Caco-2 (cell line): ENCODE results near the gene FBXO31. TPM values are rescaled to one million over a fixed set of nuclear protein-coding genes. Genes with fewer than 3 reads are reported as not detected.
A peak's percentile ranks its signal among the peaks of the same experiment; 100 is the strongest.

Experiments
- BruUV-seq: library from RNA; stranded (reverse); fragments of 400-500 nt; replicated peaks from 2 replicates; lab custom pipeline; 2021; lab: Mats Ljungman, UMichigan
- CTCF ChIA-PET: fragments of 300-600 bp; sonication (Branson Sonifier 250); formaldehyde crosslinking; loops from one replicate; lab custom pipeline; 2022; ENCODE audit warnings: antibody characterized with exemption; lab: Charles Lee
- POLR2A ChIA-PET: fragments of 300-600 bp; sonication (Branson Sonifier 250); formaldehyde crosslinking; loops from one replicate; lab custom pipeline; 2022; ENCODE audit warnings: antibody characterized with exemption; lab: Charles Lee
- DNase-seq, 2 experiments: peaks; one replicate each; pipeline versions ENCODE4 v3.0.0 to v3.0.0-alpha.2; 2020 to 2022
- H3K27me3 ChIP-seq: replicated peaks from 2 replicates; pipeline ENCODE4 v1.6.0; 2011; ENCODE audit warnings: low read length; ENCODE audit not compliant: control insufficient read depth, insufficient read depth
- H3K36me3 ChIP-seq: 2 replicates; pipeline ENCODE4 v1.5.1; 2011; ENCODE audit warnings: low read length; ENCODE audit not compliant: control insufficient read depth, insufficient read depth
- H3K4me1 ChIP-seq: fragments of 250-450 bp; sonication (Bioruptor Pico); 2 replicates; pipeline ENCODE4 v1.5.1; 2020; ENCODE audit warnings: mild to moderate bottlenecking
- H3K4me3 ChIP-seq: 2 replicates; pipeline ENCODE4 v1.5.1; 2011; ENCODE audit warnings: low read depth, mild to moderate bottlenecking, control low read depth, low read length
- H3K9me3 ChIP-seq: fragments of 250-450 bp; sonication (Bioruptor Pico); 2 replicates; pipeline ENCODE4 v1.5.1; 2020; ENCODE audit warnings: mild to moderate bottlenecking, moderate library complexity
- H3K27ac Mint-ChIP-seq: one replicate; pipeline ENCODE4 v1.8.0; 2022; ENCODE audit warnings: mixed read lengths; ENCODE audit not compliant: unreplicated experiment
- H3K27me3 Mint-ChIP-seq: one replicate; pipeline ENCODE4 v1.8.0; 2022; ENCODE audit warnings: mixed read lengths; ENCODE audit not compliant: insufficient read depth, unreplicated experiment
- H3K36me3 Mint-ChIP-seq: one replicate; pipeline ENCODE4 v1.8.0; 2022; ENCODE audit warnings: mild to moderate bottlenecking, mixed read lengths; ENCODE audit not compliant: insufficient read depth, unreplicated experiment
- H3K4me1 Mint-ChIP-seq: one replicate; pipeline ENCODE4 v1.8.0; 2022; ENCODE audit warnings: low read depth, mixed read lengths; ENCODE audit not compliant: unreplicated experiment
- H3K4me3 Mint-ChIP-seq: one replicate; pipeline ENCODE4 v1.8.0; 2022; ENCODE audit warnings: mild to moderate bottlenecking, moderate library complexity, mixed read lengths; ENCODE audit not compliant: unreplicated experiment
- H3K9me3 Mint-ChIP-seq: one replicate; pipeline ENCODE4 v1.8.0; 2022; ENCODE audit warnings: mixed read lengths; ENCODE audit not compliant: unreplicated experiment
- CTCF ChIP-seq, 2 experiments: fragments of 200-600 bp in 1 of 2; IDR thresholded peaks; 1 replicate in 1 of 2; 2 replicates in 1 of 2; pipeline versions ENCODE4 v1.5.1 to v1.8.0; 2011 to 2022; ENCODE audit warnings: antibody characterized with exemption in 1 of 2, control low read depth in 1 of 2, inconsistent platforms in 1 of 2, low read depth in 1 of 2, low read length in 1 of 2, mild to moderate bottlenecking in 1 of 2, moderate library complexity in 1 of 2; ENCODE audit not compliant: insufficient read depth in 1 of 2, severe bottlenecking in 1 of 2, unreplicated experiment in 1 of 2
- intact Hi-C: fragments of 100-400 bp; cut with micrococcal nuclease; formaldehyde crosslinking; loops from one replicate; pipeline ENCODE4 v1.10.0; 2022; ENCODE audit not compliant: unreplicated experiment
- total RNA-seq: library from RNA; stranded (reverse); gene quantifications from 2 replicates; pipeline ENCODE4 v1.2.3, GENCODE V29; 2022

FBXO31 gene
- total RNA-seq, 1 experiment from 2014 or later: 55.6 TPM

- H3K36me3 Mint-ChIP-seq: peaks cover 53% of the 10 kb centered on the region
- peaks cover 5% of the 10 kb centered on the region for H3K36me3 ChIP-seq
Measured at GRCh38 chr16:87421003-87421912, 37.7 kb upstream of the FBXO31 start.

DNA sequence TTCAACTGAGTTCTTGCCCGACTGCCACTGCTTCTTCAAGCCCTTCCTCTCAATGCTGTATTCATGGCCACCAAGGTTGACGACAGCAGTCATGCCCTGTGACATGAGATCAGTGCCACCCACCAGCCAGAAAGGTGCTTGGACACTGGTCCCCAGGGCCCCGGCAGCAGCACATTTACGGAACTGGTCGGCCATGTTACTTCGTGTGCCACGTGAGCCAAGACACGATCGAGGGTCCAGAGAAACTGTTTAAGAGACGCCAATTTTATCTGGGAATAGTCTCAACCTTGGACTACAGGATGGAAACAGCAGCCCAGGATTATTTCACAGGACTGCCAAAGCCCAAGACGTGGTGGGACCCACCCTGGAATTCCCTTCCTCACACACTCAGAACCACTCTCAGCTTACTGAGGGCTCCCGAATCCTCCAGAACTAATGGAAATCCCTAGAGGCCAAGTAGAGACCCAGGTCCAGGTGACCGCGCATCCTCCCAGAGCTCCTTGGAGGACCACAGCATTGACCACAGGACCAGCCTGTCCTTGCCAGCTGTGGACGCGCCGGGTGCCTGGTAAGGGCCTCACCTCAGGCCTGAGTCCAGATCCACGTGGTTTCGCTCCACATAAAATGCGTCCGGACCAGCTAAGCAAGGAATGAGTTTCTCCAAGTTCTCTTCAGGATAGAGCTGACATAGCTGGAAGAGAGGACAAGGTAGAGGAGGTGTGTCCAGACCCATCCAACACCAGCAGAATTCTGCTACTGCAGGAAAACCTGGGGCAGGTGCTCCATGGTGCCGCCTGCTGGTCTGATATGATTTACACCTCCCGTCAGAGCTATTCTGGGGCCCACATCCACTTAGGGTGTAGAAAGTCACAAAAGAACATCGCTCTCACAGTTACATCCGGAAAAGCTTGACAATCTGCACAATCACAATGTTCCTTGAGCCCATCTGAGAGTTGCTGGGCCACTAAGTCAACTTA, 36.7 kb upstream of the FBXO31 start:
- Histone ChIP-seq H3K4me1 (peaks cover 16% of the 10 kb centered on the region), H3K36me3 (peaks cover 4% of the 10 kb centered on the region), H3K9me3 (no peaks in the 10 kb centered on the region), H3K4me3 (no peak overlapping the region), H3K27me3 (no peaks in the 10 kb centered on the region)
- Mint-ChIP-seq H3K9me3 (no peaks in the 10 kb centered on the region), H3K36me3 (peaks cover 62% of the 10 kb centered on the region), H3K4me1 (peaks cover 10% of the 10 kb centered on the region), H3K27ac (no peak overlapping the region), H3K27me3 (no peaks in the 10 kb centered on the region), H3K4me3 (no peak overlapping the region)
- POLR2A ChIA-PET: no interaction called here
- intact Hi-C loops: no loop called here
- BruUV-seq: no TSS peak
- TF ChIP-seq CTCF (IDR thresholded peaks at IDR 0.05; ENCODE audit: insufficient read depth in 1 of 2, low read depth in 1 of 2, low read length in 1 of 2, severe bottlenecking in 1 of 2, unreplicated experiment in 1 of 2): peak; percentile 21
- CTCF ChIA-PET: interaction anchor here (0.7 kb wide), 1 partner anchor 845 kb away, joined by 5 read pairs; no protein-coding TSS in a partner anchor
- no peak for DNase-seq

More at GRCh38 chr16:87421003-87421912, 37.7 kb upstream of the FBXO31 start:
- Mint-ChIP-seq H3K27me3 (no peaks in the 10 kb centered on the region), H3K27ac (no peak overlapping the region), H3K4me3 (no peak overlapping the region), H3K4me1 (peaks cover 10% of the 10 kb centered on the region), H3K9me3 (no peaks in the 10 kb centered on the region)
- POLR2A ChIA-PET: no interaction called here
- Histone ChIP-seq H3K27me3 (no peaks in the 10 kb centered on the region), H3K9me3 (no peaks in the 10 kb centered on the region), H3K4me1 (peaks cover 16% of the 10 kb centered on the region), H3K4me3 (no peak overlapping the region)
- intact Hi-C loops: no loop called here
- BruUV-seq: no TSS peak
- TF ChIP-seq CTCF (IDR thresholded peaks at IDR 0.05; ENCODE audit: insufficient read depth in 1 of 2, low read depth in 1 of 2, low read length in 1 of 2, severe bottlenecking in 1 of 2, unreplicated experiment in 1 of 2): no peak
- CTCF ChIA-PET: interaction anchor here (0.7 kb wide), 1 partner anchor 846 kb away, joined by 5 read pairs; no protein-coding TSS in a partner anchor
- DNase-seq: no peak

DNA sequence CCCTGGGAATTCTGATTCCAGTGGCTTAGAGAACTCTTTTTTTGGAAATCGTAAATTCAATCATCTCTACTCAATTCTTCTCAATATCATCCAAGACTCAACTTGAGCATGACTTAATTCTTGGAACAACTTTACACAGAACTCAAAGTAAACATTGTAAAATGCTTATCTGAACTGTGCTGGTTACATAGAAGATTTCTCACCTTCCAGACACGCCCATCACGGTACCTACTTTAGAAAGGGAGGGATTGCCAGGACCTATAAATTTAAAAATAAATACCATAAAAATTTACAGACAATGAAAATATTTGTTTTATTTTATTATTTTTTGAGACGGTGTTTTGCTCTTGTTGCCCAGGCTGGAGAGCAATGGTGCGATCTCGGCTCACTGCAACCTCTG, 35.1 kb upstream of the FBXO31 start:
- CTCF ChIA-PET: no interaction called here
- DNase-seq: peak in 1 of 2 experiments; percentile 37
- peaks cover 71% of the 10 kb centered on the region for H3K36me3 Mint-ChIP-seq
- peaks cover 4% of the 10 kb centered on the region for H3K36me3 ChIP-seq
- H3K27me3 ChIP-seq: no peaks in the 10 kb centered on the region
- H3K4me1 ChIP-seq: peaks cover 16% of the 10 kb centered on the region
- BruUV-seq: no TSS peak
- no peak overlapping the region for H3K4me3 Mint-ChIP-seq
- peak overlapping the region; percentile 72 for H3K27ac Mint-ChIP-seq
- H3K9me3 ChIP-seq: no peaks in the 10 kb centered on the region
- intact Hi-C loops: loop anchor here (5.0 to 10.0 kb wide), 2 partner anchors 156 to 219 kb away; no protein-coding TSS in a partner anchor
- H3K9me3 Mint-ChIP-seq: no peaks in the 10 kb centered on the region
- H3K4me1 Mint-ChIP-seq: peaks cover 10% of the 10 kb centered on the region
- POLR2A ChIA-PET: no interaction called here
- no peak overlapping the region for H3K4me3 ChIP-seq
- no peaks in the 10 kb centered on the region for H3K27me3 Mint-ChIP-seq
- no peak for TF ChIP-seq CTCF (IDR thresholded peaks at IDR 0.05; ENCODE audit: insufficient read depth in 1 of 2, low read depth in 1 of 2, low read length in 1 of 2, severe bottlenecking in 1 of 2, unreplicated experiment in 1 of 2)
